Ovary (tissue), 9 donors: ENCODE data around the gene OTUD4. TPM values are rescaled to one million over a fixed set of nuclear protein-coding genes. Genes with fewer than 3 reads are reported as not detected.

Experiments
- DNase-seq, 5 donors: peaks; one replicate each; pipeline ENCODE4 v3.0.0-alpha.2; 2019 to 2020
- H3K27ac ChIP-seq, 2 donors: fragments of 200-600 bp; one replicate each; pipeline versions ENCODE4 v1.5.1 to v1.8.0; 2019 to 2022
- H3K27me3 ChIP-seq: fragments of 200-600 bp; one replicate; pipeline ENCODE4 v1.8.0; 2022
- H3K36me3 ChIP-seq: fragments of 200-600 bp; sonication (generic); one replicate; pipeline ENCODE4 v1.5.1; 2019
- H3K4me1 ChIP-seq: one replicate; pipeline ENCODE4 v1.8.1; 2013; ENCODE audit warnings: mild to moderate bottlenecking, moderate library complexity; ENCODE audit not compliant: insufficient read depth
- H3K4me3 ChIP-seq: fragments of 200-600 bp; sonication (generic); one replicate; pipeline ENCODE4 v1.5.1; 2017
- H3K9me3 ChIP-seq, 2 donors: fragments of 200-600 bp in 1 of 2; sonication (generic) in 1 of 2; one replicate each; pipeline versions ENCODE4 v1.5.1 to v1.8.1; 2013 to 2019; ENCODE audit warnings: mild to moderate bottlenecking in 1 of 2, moderate library complexity in 1 of 2
- EP300 ChIP-seq: sonication (generic); formaldehyde crosslinking; IDR thresholded peaks from one replicate; pipeline ENCODE4 v1.6.1; 2017; ENCODE audit warnings: antibody characterized with exemption
- POLR2A ChIP-seq: fragments of 450-650 bp; IDR thresholded peaks from one replicate; pipeline ENCODE4 v1.6.1; 2017; ENCODE audit warnings: antibody characterized with exemption, mild to moderate bottlenecking, moderate library complexity
- WGBS, 3 donors: extraction: QIAGEN DNeasy Blood & Tissue Kit in 1 of 3; methylation state at CpG; one replicate each; pipeline versions ENCODE4 v1.1.5 to v1.1.7; 2013 to 2017; 5-methylcytosine and 5-hydroxymethylcytosine counted together
- intact Hi-C, 4 donors: fragments of 100-400 bp; cut with DNase I; formaldehyde crosslinking; loops; one replicate each; pipeline versions ENCODE4 v1.11.0 to v1.15.1; 2022 to 2023
- polyA plus RNA-seq, 2 donors: library from polyadenylated mRNA; stranded (reverse); fragments of 200-250 nt in 1 of 2; fragments of 350-450 nt in 1 of 2; fragmentation: Illumina TruSeq in 1 of 2; extraction: RNeasy Lipid Tissue Mini Kit (QIAGEN cat#74804) in 1 of 2; gene quantifications; one replicate each; pipeline ENCODE4 v1.2.3, GENCODE V29; 2013 to 2014
- total RNA-seq, 7 donors: library from RNA; depleted of rRNA in 2 of 7; stranded (reverse); fragments of >200 nt in 2 of 7; fragmentation: NEBNext Ultra II Directional in 3 of 7; extraction: Animal tissue kit (Norgen Biotek cat#: 25700) in 3 of 7; gene quantifications; one replicate each; pipeline versions ENCODE4 v1.1.0 to v1.2.4, GENCODE V29; 2016 to 2023
- TF ChIP-seq, protein P1 (sequence below), 3 donors: fragments of 450-650 bp in 2 of 3; fragments of 200-600 bp in 1 of 3; IDR thresholded peaks; one replicate each; pipeline versions ENCODE4 v1.5.1 to v1.8.0; 2016 to 2022; ENCODE audit warnings: antibody characterized with exemption in 3 of 3, mild to moderate bottlenecking in 1 of 3
- donor health status: DM: no; HTN: no; CAD: no; lungs with moderate emphysema.
- donor health status: DM: no; HTN: no; CAD: no.
- donor health status: Bipolar disorder and iron deficiency.
- donor health status: DM: yes; HTN: yes; CAD: no.
- donor health status: DM: no; HTN: no; CAD: no.
- donor health status: DM: yes; HTN: yes; CAD: no.

The OTUD4 gene
- total and polyA plus RNA-seq, 9 donors = 10.8 to 37.1 (median 32.0) TPM

DNA sequence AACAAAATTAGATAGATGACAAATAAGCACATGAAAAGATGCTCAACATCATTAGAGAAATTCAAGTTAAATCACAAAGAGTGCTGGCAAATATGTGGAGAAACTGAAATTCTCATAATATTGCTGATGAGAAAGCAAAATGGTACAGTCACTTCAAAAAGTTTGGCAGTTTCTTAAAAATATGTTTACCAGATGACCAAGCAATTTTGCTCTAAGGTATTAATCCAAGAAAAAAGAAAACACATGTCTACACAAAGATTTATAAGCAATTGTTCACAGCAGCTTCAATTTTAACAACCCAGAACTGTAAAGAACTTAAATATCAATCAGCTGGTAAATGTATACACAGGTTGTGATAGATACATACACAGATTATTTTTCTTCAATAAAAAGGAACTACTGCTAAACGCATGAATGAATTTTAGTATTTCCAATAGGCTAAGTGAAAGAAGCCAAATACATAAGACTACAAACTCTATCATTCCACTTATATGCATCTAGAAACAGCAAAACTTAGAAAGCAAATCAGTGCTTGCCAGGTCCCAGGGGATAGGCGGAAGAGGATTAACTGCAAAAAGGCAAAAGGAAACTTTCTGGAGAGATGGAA, 11.7 kb downstream of the OTUD4 start:
- Histone ChIP-seq H3K36me3 (no peaks in the 10 kb centered on the region), H3K9me3 (no peaks in the 10 kb centered on the region), H3K4me1 (no peaks in the 10 kb centered on the region), H3K27me3 (no peaks in the 10 kb centered on the region), H3K27ac (no peak overlapping the region), H3K4me3 (no peak overlapping the region)
- intact Hi-C loops = no loop called here
- 95 to 96% (median 96%) methylated on average over 2 of the region's 2 CpGs for WGBS, 3 donors
- TF ChIP-seq POLR2A (no peak), EP300 (no peak)
- no peak for DNase-seq

DNA sequence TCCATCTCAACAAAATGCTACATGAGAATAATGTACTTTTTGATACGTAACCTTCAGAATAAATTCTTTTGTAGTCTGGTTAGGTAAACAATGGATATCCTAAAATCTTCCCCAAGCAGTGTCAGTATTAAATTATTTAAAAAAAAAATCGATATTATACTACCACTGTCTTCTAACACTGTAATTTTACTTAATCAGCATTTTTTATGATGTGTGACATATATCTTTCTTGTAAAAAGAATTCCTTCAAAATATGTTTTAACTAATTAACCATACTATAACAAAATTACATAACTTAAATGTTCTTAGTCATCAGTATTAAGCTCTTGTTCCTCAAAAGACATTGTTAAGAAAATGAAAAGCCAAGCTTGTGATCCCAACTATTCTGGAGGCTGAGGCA, 12.5 kb downstream of the OTUD4 start:
- intact Hi-C loops = no loop called here
- 96 to 99% (median 98%) methylated on average over 2 of the region's 2 CpGs for WGBS, 3 donors
- H3K4me3 ChIP-seq = no peak overlapping the region
- H3K4me1 ChIP-seq = no peaks in the 10 kb centered on the region
- no peak overlapping the region for H3K27ac ChIP-seq
- no peaks in the 10 kb centered on the region for H3K36me3 ChIP-seq
- no peak for TF ChIP-seq EP300
- TF ChIP-seq, protein P1, sequence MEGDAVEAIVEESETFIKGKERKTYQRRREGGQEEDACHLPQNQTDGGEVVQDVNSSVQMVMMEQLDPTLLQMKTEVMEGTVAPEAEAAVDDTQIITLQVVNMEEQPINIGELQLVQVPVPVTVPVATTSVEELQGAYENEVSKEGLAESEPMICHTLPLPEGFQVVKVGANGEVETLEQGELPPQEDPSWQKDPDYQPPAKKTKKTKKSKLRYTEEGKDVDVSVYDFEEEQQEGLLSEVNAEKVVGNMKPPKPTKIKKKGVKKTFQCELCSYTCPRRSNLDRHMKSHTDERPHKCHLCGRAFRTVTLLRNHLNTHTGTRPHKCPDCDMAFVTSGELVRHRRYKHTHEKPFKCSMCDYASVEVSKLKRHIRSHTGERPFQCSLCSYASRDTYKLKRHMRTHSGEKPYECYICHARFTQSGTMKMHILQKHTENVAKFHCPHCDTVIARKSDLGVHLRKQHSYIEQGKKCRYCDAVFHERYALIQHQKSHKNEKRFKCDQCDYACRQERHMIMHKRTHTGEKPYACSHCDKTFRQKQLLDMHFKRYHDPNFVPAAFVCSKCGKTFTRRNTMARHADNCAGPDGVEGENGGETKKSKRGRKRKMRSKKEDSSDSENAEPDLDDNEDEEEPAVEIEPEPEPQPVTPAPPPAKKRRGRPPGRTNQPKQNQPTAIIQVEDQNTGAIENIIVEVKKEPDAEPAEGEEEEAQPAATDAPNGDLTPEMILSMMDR (IDR thresholded peaks at IDR 0.05) = no peak
- TF ChIP-seq POLR2A = no peak
- no peak for DNase-seq
- H3K27me3 ChIP-seq = no peaks in the 10 kb centered on the region
- no peaks in the 10 kb centered on the region for H3K9me3 ChIP-seq

DNA sequence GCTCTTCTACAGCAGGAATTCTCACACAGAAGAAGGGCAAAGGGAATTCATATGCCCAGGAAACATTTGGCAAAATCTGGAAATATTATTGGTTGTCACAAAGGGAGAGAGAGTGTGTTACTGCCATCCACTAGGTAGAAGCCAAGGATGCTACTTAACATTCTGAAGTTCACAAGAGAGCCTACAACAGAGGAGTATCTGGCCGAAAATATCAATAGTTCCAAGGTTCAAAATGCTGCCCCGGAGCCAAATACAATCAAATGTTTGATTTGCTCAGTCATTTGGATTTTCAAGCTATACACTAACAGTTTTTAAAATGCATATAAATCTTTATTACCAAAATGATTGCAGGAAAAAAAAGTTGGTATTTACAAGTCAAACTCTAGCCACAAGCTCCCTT, 18.8 kb downstream of the OTUD4 start:
- intact Hi-C loops = no loop called here
- WGBS, 3 donors = 44 to 45% (median 45%) methylated on average over 2 of the region's 2 CpGs
- Histone ChIP-seq H3K4me3 (no peak overlapping the region), H3K9me3 (no peaks in the 10 kb centered on the region), H3K27me3 (no peaks in the 10 kb centered on the region), H3K36me3 (no peaks in the 10 kb centered on the region), H3K4me1 (no peaks in the 10 kb centered on the region), H3K27ac (no peak overlapping the region)
- no peak for DNase-seq
- TF ChIP-seq, protein P1 (IDR thresholded peaks at IDR 0.05) = no peak
- TF ChIP-seq EP300 = no peak
- no peak for TF ChIP-seq POLR2A

DNA sequence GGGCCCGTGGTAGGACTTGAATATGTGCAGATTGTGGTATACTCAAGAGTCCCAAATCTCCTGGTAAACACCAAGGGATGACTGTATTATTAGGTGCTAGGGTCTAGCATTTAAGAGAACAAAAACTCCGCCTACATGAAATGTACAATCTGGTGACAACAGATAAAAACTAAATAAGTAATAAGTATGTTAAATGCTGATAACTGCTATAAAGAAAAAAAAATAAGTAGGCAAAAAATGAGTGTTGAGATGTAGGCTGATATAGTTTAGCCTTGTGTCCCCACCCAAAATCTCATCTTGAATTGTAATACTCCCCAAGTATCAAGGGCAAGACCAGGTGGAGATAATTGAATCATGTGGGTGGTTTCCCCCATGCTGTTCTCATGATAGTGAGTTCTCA, 23.4 kb downstream of the OTUD4 start:
- no peaks in the 10 kb centered on the region for H3K4me1 ChIP-seq
- intact Hi-C loops = no loop called here
- TF ChIP-seq EP300 (no peak), POLR2A (no peak)
- TF ChIP-seq, protein P1 (IDR thresholded peaks at IDR 0.05) = no peak
- DNase-seq = no peak
- 94 to 97% (median 95%) methylated on average over 2 of the region's 2 CpGs for WGBS, 3 donors
- H3K4me3 ChIP-seq = no peak overlapping the region
- no peak overlapping the region for H3K27ac ChIP-seq
- H3K9me3 ChIP-seq = no peaks in the 10 kb centered on the region
- H3K27me3 ChIP-seq = no peaks in the 10 kb centered on the region
- no peaks in the 10 kb centered on the region for H3K36me3 ChIP-seq

DNA sequence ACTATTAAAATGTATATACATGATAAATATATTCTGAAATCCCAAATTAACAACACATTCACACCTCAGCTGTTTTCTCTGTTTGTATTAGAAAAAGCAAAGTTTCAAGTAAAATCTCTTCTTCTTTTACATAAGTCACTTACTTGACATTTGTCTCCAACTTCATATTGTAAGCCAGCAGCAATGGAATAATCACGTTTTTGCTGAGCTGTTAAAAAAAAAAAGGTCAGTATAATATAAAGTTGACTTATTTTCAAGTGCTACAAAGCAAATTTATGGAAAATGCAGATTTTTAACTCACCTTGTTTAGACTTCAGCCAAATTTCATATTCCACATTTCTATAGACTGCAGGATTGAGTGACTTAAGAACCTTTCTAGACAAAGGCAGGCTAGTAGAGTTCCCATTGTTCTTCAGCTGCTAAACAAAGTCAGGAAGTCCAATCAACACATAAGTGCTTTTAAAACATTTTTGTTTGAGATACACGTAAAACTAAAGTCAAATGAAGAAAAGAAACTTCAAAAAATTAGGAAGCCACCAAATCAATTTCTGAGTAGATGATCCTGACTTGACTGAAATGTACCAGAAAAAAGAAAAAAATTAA, 25.0 kb downstream of the OTUD4 start:
- Histone ChIP-seq H3K4me1 (no peaks in the 10 kb centered on the region), H3K4me3 (no peak overlapping the region), H3K27ac (no peak overlapping the region), H3K36me3 (no peaks in the 10 kb centered on the region), H3K27me3 (no peaks in the 10 kb centered on the region), H3K9me3 (no peaks in the 10 kb centered on the region)
- TF ChIP-seq, protein P1 (IDR thresholded peaks at IDR 0.05) = no peak
- TF ChIP-seq POLR2A = no peak
- no peak for TF ChIP-seq EP300
- intact Hi-C loops = no loop called here
- WGBS, 3 donors = 76 to 82% (median 77%) methylated on average over 2 of the region's 2 CpGs
- no peak for DNase-seq
